ENCODE measurements around the gene ATXN2.

Gene ATXN2

DNA sequence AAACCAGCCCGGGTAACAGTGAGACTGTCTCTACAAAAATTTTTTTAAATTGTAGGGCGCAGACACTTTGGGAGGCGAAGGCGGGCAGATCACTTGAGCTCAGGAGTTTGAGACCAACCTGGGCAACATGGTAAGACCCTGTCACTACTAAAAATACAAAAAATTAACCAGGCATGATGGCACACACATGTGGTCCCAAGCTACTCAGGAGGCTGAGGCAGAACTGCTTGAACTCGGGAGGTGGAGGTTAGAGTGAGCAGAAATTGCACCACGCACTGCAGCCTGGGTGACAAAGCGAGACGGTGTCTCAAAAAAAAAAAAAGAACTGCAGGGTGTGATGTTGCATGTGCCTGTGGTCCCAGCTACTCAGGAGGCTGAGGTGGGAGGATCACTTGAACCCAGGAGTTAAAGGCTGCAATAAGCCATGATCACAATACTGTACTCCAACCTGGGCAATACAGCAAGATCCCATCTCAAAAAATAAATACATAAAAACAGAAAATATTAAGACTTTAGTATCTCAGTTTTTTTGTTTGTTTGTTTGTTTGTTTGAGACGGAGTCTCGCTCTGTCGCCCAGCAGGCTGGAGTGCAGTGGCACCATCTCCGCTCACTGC is 16.9 kb downstream of the ATXN2 start:
- ATAC-seq = no peak
- TF ChIP-seq PPARA (CRISPR knock-in tag; IDR thresholded peaks at IDR 0.05; ENCODE audit: borderline replicate concordance) (no peak), ZFP30 (CRISPR knock-in tag; IDR thresholded peaks at IDR 0.05) (no peak), BACH2 (CRISPR knock-in tag; IDR thresholded peaks at IDR 0.05; ENCODE audit: borderline replicate concordance) (no peak), ISL1 (CRISPR knock-in tag; IDR thresholded peaks at IDR 0.05) (no peak), SNAI2 (CRISPR knock-in tag; IDR thresholded peaks at IDR 0.05) (no peak), ZNF565 (CRISPR knock-in tag; conservative IDR thresholded peaks at IDR 0.05; ENCODE audit: low read depth) (no peak), ARNTL (CRISPR knock-in tag; IDR thresholded peaks at IDR 0.05; ENCODE audit: borderline replicate concordance, low read depth) (no peak), TCF4 (CRISPR knock-in tag; IDR thresholded peaks at IDR 0.05; ENCODE audit: borderline replicate concordance) (no peak), ZNF70 (CRISPR knock-in tag; IDR thresholded peaks at IDR 0.05) (no peak), RARB (CRISPR knock-in tag; IDR thresholded peaks at IDR 0.05) (no peak), GLIS3 (CRISPR knock-in tag; IDR thresholded peaks at IDR 0.05) (no peak), ZC3H10 (CRISPR knock-in tag; IDR thresholded peaks at IDR 0.05) (no peak), CSDC2 (CRISPR knock-in tag; IDR thresholded peaks at IDR 0.05) (no peak), ESRRG (CRISPR knock-in tag; IDR thresholded peaks at IDR 0.05) (no peak)
- TF ChIP-seq, protein P1, sequence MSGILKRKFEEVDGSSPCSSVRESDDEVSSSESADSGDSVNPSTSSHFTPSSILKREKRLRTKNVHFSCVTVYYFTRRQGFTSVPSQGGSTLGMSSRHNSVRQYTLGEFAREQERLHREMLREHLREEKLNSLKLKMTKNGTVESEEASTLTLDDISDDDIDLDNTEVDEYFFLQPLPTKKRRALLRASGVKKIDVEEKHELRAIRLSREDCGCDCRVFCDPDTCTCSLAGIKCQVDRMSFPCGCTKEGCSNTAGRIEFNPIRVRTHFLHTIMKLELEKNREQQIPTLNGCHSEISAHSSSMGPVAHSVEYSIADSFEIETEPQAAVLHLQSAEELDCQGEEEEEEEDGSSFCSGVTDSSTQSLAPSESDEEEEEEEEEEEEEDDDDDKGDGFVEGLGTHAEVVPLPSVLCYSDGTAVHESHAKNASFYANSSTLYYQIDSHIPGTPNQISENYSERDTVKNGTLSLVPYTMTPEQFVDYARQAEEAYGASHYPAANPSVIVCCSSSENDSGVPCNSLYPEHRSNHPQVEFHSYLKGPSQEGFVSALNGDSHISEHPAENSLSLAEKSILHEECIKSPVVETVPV (CRISPR knock-in tag; IDR thresholded peaks at IDR 0.05) = no peak
- TF ChIP-seq, protein P2, sequence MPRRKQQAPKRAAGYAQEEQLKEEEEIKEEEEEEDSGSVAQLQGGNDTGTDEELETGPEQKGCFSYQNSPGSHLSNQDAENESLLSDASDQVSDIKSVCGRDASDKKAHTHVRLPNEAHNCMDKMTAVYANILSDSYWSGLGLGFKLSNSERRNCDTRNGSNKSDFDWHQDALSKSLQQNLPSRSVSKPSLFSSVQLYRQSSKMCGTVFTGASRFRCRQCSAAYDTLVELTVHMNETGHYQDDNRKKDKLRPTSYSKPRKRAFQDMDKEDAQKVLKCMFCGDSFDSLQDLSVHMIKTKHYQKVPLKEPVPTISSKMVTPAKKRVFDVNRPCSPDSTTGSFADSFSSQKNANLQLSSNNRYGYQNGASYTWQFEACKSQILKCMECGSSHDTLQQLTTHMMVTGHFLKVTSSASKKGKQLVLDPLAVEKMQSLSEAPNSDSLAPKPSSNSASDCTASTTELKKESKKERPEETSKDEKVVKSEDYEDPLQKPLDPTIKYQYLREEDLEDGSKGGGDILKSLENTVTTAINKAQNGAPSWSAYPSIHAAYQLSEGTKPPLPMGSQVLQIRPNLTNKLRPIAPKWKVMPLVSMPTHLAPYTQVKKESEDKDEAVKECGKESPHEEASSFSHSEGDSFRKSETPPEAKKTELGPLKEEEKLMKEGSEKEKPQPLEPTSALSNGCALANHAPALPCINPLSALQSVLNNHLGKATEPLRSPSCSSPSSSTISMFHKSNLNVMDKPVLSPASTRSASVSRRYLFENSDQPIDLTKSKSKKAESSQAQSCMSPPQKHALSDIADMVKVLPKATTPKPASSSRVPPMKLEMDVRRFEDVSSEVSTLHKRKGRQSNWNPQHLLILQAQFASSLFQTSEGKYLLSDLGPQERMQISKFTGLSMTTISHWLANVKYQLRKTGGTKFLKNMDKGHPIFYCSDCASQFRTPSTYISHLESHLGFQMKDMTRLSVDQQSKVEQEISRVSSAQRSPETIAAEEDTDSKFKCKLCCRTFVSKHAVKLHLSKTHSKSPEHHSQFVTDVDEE (CRISPR knock-in tag; IDR thresholded peaks at IDR 0.05) = no peak
- TF ChIP-seq, protein P3, sequence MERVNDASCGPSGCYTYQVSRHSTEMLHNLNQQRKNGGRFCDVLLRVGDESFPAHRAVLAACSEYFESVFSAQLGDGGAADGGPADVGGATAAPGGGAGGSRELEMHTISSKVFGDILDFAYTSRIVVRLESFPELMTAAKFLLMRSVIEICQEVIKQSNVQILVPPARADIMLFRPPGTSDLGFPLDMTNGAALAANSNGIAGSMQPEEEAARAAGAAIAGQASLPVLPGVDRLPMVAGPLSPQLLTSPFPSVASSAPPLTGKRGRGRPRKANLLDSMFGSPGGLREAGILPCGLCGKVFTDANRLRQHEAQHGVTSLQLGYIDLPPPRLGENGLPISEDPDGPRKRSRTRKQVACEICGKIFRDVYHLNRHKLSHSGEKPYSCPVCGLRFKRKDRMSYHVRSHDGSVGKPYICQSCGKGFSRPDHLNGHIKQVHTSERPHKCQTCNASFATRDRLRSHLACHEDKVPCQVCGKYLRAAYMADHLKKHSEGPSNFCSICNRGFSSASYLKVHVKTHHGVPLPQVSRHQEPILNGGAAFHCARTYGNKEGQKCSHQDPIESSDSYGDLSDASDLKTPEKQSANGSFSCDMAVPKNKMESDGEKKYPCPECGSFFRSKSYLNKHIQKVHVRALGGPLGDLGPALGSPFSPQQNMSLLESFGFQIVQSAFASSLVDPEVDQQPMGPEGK (CRISPR knock-in tag; IDR thresholded peaks at IDR 0.05; ENCODE audit: borderline replicate concordance) = no peak
- TF ChIP-seq, protein P4, sequence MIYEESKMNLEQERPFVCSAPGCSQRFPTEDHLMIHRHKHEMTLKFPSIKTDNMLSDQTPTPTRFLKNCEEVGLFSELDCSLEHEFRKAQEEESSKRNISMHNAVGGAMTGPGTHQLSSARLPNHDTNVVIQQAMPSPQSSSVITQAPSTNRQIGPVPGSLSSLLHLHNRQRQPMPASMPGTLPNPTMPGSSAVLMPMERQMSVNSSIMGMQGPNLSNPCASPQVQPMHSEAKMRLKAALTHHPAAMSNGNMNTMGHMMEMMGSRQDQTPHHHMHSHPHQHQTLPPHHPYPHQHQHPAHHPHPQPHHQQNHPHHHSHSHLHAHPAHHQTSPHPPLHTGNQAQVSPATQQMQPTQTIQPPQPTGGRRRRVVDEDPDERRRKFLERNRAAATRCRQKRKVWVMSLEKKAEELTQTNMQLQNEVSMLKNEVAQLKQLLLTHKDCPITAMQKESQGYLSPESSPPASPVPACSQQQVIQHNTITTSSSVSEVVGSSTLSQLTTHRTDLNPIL (CRISPR knock-in tag; IDR thresholded peaks at IDR 0.05; ENCODE audit: low read depth) = no peak

DNA sequence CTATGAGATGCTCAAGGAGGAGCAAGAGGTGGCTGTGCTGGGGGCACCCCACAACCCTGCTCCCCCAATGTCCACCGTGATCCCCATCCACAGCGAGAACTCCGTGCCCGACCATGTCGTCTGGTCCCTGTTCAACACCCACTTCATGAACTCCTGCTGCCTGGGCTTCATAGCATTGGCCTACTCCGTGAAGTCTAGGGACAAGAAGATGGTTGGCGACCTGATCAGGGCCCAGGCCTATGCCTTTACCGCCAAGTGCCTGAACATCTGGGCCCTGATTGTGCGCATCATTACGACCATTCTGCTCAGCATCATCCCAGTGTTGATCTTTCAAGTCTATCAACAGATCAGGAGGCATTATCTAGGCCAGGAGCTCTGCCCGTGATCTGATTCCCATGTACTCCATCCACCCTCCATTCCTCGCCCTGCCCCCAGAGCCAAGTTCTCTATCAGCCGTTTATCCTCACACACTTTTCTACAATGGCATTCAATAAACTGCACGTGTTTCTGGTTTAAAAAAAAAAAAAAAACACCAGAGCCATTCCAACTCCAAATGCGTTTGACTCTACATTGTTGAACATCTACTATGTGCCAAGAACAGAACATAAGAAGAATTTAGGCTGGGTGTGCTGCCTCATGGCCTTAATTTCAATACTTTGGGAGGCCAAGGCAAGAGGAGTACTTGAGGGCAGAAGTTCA is 17.5 kb downstream of the ATXN2 start:
- ATAC-seq = no peak
- TF ChIP-seq, protein P4 (CRISPR knock-in tag; IDR thresholded peaks at IDR 0.05; ENCODE audit: low read depth) = no peak
- TF ChIP-seq ZFP30 (CRISPR knock-in tag; IDR thresholded peaks at IDR 0.05) = no peak

DNA sequence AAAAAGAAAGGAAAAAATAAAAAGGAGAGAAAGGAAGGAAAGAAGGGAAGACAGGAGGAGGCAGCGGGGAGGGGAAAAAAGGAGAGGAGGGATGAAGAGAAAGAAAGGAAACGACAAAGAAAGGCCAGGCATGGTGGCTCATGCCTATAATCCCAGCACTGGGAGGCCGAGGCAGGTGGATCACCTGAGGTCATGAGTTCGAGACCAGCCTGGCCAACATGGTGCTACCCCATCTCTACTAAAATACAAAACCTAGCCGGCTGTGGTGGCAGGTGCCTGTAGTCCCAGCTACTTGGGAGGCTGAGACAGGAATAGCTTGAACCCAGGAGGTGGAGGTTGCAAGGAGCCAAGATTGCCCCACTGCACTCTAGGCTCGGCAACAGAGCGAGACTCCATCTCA is 18.4 kb downstream of the ATXN2 start:
- ATAC-seq = no peak
- TF ChIP-seq ZNF8 (CRISPR knock-in tag; IDR thresholded peaks at IDR 0.05) = no peak
- TF ChIP-seq CSDC2 (CRISPR knock-in tag; IDR thresholded peaks at IDR 0.05) = no peak
- no peak for TF ChIP-seq TOX (CRISPR knock-in tag; IDR thresholded peaks at IDR 0.05; ENCODE audit: borderline replicate concordance)
- TF ChIP-seq, protein P4 (CRISPR knock-in tag; IDR thresholded peaks at IDR 0.05; ENCODE audit: low read depth) = no peak
- no peak for TF ChIP-seq ESRRG (CRISPR knock-in tag; IDR thresholded peaks at IDR 0.05)
- TF ChIP-seq, protein P1 (CRISPR knock-in tag; IDR thresholded peaks at IDR 0.05) = no peak
- TF ChIP-seq OSR1 (CRISPR knock-in tag; IDR thresholded peaks at IDR 0.05) = no peak
- TF ChIP-seq SNAI2 (CRISPR knock-in tag; IDR thresholded peaks at IDR 0.05) = no peak
- TF ChIP-seq, protein P2 (CRISPR knock-in tag; IDR thresholded peaks at IDR 0.05) = no peak
- no peak for TF ChIP-seq GLIS3 (CRISPR knock-in tag; IDR thresholded peaks at IDR 0.05)
- no peak for TF ChIP-seq RARB (CRISPR knock-in tag; IDR thresholded peaks at IDR 0.05)
- TF ChIP-seq TCF4 (CRISPR knock-in tag; IDR thresholded peaks at IDR 0.05; ENCODE audit: borderline replicate concordance) = no peak
